ENCODE measurements around the gene KAZN.

Gene KAZN

GRCh38 chr1:14654554-14654953, 56.1 kb downstream of the KAZN start:
- H3K4me3 ChIP-seq (ENCODE audit: low read depth, low read length) = no peak overlapping the region
- no peak for DNase-seq (ENCODE audit: low read depth)
- no peak for TF ChIP-seq CTCF (IDR thresholded peaks at IDR 0.05; ENCODE audit: insufficient read depth, low read depth, low read length, missing control alignments)

GRCh38 chr1:14655385-14655784, 56.9 kb downstream of the KAZN start:
- H3K4me3 ChIP-seq (ENCODE audit: low read depth, low read length) = no peak overlapping the region
- TF ChIP-seq CTCF (IDR thresholded peaks at IDR 0.05; ENCODE audit: insufficient read depth, low read depth, low read length, missing control alignments) = no peak
- DNase-seq (ENCODE audit: low read depth) = no peak

- no peak for TF ChIP-seq CTCF (IDR thresholded peaks at IDR 0.05; ENCODE audit: insufficient read depth, low read depth, low read length, missing control alignments)
- DNase-seq (ENCODE audit: low read depth) = no peak
- no peak overlapping the region for H3K4me3 ChIP-seq (ENCODE audit: low read depth, low read length)
These were observed 58.0 kb downstream of the KAZN start for GRCh38 chr1:14656384-14656937.

GRCh38 chr1:14658642-14659041, 60.2 kb downstream of the KAZN start:
- TF ChIP-seq CTCF (IDR thresholded peaks at IDR 0.05; ENCODE audit: insufficient read depth, low read depth, low read length, missing control alignments) = no peak
- DNase-seq (ENCODE audit: low read depth) = no peak
- H3K4me3 ChIP-seq (ENCODE audit: low read depth, low read length) = no peak overlapping the region

- DNase-seq (ENCODE audit: low read depth) = no peak
- no peak overlapping the region for H3K4me3 ChIP-seq (ENCODE audit: low read depth, low read length)
- TF ChIP-seq CTCF (IDR thresholded peaks at IDR 0.05; ENCODE audit: insufficient read depth, low read depth, low read length, missing control alignments) = no peak
These were observed 61.4 kb downstream of the KAZN start for GRCh38 chr1:14659913-14660312.

- peak; percentile 11 for DNase-seq (ENCODE audit: low read depth)
These were observed 62.3 kb downstream of the KAZN start for GRCh38 chr1:14660801-14661200.

More at GRCh38 chr1:14660801-14661200, 62.3 kb downstream of the KAZN start:
- H3K4me3 ChIP-seq (ENCODE audit: low read depth, low read length) = no peak overlapping the region
- TF ChIP-seq CTCF (IDR thresholded peaks at IDR 0.05; ENCODE audit: insufficient read depth, low read depth, low read length, missing control alignments) = no peak
